GM19324 (cell line): ENCODE data around the gene ATG5.
A peak's percentile ranks its signal among the peaks of the same experiment; 100 is the strongest.

Experiments used
- ATAC-seq: cut with Tn5 transposase; IDR thresholded peaks from one replicate; pipeline ENCODE4 v1.9.1; 2021; ENCODE audit warnings: mild to moderate bottlenecking, moderate library complexity; ENCODE audit not compliant: unreplicated experiment, low FRiP score

ATG5 gene

DNA sequence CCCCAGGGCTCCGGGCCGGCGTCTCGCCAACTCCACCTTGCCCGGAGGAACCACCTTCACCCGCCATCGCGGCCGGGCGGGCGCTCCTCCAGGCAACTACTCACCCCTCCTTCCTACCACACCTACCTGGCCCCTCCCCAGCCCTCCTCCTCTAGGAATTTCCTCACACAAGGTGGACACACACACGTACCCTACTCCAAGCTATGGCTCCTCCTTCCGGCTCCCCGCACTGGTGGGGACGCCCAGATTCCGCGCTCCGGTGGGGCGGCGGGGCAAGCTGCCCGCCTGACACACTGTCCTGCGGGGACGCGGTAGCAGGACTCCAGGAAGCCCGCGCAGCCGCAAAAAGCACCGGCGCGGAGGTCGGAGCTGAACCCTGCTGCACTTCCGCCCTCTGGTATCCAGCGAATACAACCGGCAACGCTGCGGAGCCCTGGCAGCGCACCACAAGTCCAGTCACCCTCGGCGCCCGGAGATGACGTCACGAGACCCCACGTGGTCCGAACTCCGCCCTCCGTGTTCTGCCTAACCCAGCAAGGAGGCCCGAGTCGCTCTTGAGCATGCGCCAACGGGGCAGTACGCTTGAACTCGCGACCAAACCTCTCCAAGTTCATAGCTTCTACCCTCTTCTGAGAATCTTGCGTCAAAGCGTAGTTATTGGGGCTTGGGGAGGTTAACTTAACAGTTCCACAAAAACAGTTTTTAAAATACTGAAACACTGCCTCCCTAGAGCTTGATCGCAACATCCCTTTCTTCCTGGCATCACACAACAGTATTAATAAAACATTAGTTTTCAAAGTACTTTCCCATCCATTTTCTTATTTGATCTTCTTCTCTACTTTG is at the start of gene ATG5:
ATG5 (minus strand) TSS at position 425 of the 843 bp plus-strand sequence. CDS start 9,552 bp downstream, outside the sequence.
- ATAC-seq, result peak; percentile 97

DNA sequence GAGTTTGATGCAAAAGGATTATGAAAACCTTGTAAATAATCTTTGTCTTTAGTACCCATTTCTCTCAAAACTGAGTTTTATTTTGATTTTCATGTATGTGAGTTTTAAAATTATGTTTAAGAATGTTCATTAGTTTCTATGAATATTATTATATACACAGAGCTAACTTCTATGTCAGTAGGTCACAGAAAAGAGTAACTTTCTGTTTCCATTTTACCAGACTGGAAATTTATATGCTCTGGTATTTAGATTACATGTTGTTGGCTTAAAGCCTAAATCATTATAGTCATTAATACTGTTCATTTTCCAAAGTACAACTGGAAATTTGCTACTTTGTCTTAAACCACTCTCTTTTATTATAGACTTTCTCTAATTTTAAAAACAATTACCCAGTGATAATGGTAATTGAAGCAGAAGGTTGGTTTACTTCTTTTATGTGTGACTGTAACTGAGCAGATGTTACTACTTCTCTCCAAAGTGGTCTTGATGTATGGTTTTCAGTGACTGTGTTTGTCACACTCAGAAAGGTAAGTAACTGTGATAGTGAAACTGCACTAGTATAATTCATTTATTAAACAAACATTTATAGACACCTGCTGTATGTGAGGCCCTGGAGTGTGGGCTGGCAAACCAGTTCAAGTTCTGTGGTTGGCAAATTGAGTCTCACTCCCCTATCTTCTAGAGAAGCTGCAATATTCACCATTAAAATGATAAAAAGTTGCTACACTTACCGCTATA is 48.1 kb upstream of the ATG5 start:
- ATAC-seq, result no peak

DNA sequence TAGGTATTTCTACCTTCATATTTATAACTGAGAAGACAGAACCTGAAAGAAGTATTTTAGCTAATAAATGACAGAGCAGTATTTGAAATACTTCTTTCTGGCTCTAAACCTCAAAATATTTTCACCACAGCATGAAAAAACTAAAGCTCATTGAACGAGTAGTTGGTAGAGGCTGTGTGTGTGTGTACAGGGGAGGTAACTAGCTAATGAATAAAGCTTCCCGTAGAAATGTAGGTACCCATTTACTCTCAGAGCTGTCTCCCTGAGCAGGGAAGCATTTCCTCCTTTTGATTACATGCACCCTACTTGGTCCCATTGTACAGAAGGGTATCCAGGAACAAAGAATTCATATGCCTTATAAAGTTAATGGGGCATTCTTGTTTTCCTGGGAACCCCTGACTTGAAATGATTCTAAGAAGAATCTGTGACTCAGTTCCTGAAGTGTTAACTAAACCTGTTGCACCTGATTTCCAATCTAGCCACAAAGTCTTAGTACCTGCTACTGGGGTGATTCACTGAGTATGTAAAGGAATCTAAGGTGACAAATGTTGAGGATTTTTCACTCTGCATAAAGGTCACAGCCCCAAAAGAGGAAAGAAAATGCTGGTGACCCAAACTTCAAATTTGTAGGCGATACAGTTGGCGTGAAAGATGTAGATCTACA is 47.4 kb upstream of the ATG5 start:
- ATAC-seq, result no peak

DNA sequence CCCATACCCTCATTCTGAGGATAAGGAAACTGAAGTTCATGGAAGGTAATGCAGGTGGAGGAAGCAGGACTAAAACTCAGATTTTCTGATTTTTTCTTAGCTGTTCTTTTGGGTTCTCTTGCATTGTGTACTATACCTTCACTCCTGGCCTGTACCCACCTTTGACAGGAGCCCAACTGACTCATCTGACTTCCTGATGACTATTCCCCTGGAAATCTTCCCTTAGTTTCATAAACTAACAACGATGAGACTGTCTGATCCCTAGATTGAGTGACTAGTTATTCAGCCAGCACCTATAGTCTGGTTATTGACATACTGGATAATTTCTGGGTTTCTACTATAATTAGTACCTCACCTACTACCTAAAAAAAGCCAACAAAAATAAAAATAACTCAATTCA is 45.1 kb upstream of the ATG5 start:
- ATAC-seq, result no peak

DNA sequence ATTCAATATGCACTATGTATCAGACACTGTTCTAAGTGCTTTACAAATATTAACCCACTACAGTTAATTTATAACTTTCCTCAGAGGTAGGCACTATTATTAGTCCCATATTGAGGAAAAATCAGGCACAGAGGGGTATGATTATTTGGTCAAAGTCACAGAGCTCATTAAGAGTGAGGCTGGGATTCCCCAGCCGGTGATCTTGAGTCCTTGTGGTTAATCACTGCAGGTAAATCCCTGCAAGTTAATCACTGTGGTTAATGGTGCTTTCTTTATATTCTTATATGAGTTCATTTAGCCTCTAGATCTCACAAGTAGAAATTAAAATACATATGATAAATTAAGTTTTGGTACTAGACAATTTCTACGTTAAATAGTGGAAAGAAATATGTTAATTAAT is 44.2 kb upstream of the ATG5 start:
- ATAC-seq, result no peak

DNA sequence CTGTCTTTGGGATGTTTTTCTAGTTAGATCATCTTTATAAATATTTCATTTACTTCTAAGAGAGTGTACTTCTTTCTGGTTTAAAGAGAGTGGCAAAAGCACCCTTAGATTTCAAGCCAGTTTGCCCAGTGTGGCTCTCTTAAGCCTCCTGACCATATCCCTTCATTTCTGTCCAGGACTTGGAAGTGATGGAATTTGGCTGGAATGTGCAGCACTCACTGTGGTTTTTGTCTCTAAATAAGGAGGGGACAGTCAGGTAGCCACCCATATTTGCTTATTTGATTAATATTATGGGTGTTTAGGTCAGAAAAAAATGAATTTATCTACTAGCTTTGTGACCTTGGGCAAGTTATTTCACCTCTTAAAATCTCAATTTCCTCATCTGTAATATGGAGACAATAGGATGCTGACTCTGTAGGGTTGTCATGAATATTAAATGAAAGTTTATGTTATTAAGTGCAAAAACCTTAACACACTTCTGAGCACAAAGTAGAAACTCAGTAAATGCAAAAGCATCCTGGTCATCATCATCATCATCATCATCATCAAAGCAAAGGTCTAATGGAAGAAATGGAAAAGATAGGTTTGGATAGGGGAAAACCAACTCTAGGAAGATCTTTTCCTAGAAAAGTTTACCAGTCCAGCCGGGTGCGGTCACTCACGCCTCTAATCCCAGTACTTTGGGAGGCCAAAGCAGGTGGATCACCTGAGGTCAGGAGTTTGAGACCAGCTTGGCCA is 38.0 kb upstream of the ATG5 start:
- no peak for ATAC-seq

DNA sequence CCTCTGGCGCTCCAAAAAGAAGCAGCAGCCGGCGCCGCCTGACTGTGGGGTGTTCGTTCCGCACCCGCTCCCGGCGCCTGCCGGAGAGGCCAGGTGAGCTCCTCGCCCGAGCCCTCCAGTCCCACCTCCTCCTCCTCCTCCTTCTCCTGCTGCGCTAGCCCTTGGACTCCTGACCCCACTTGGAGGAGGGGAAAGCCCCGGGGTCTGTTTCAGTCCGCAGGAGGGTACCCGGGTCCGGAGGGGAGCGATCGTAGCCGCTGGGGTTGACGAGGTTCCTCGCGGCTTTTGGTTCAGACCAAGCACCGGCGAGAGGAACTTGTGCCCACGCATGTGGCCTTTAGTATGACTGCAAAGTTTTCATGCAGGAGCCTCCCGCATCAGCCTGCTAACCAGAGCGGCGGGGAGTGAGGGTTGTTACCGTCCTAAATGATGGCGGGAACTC is 35.5 kb upstream of the ATG5 start:
- no peak for ATAC-seq

DNA sequence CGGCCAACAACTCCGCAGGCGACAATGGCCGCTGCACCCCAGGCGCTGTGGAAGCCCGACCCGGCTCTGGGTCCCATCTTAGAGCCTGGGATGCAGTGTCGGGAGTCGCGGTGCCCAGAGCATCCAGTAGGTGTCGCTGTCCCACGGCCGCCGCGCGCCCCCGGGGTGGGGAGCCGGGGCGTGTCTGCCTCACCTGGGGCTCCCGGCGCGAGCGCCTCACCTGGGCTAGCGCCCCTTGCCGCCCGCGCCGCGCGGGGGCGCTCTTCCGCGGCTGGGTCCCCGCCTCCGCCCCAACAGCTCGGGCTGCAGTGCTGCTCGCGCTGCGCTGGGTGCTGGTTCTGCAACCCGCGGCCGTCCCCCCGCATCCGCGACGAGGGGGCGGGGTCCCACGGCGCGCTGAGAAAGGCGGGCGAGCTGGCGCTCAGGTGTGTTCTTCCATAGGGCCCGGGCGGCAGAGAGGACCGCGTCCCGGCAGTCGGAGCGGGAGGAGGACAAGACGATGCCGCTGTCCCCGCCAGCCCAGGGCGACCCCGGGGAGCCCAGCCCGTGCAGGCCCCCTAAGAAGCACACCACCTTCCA is 34.9 kb upstream of the ATG5 start, which contains the start of gene CRYBG1:
CRYBG1 (plus strand) TSS at position 308 of the 579 bp plus-strand sequence; CDS start at position 500, 192 bp downstream.
- no peak for ATAC-seq

DNA sequence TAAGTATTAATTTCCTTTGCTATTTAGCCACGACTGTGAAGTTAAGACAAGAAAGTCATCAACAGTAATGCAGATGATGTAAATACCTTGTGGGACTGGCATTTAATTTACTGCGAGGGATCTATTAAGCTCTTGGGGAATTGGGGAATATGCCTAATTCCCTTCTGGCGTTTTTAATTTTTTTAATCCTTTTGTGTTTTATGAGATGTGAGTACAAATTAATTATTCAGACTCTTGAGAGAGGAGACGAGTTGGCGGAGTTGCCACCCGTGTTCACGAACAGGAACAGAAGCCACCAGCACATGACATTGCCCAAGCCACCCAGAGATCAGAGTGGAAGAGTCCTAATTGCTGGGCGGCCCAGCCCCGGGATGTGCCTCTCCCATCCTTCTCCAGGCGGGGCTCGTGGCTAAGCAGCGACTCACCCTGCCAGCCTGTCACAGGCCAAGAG is 34.4 kb upstream of the ATG5 start:
- no peak for ATAC-seq

DNA sequence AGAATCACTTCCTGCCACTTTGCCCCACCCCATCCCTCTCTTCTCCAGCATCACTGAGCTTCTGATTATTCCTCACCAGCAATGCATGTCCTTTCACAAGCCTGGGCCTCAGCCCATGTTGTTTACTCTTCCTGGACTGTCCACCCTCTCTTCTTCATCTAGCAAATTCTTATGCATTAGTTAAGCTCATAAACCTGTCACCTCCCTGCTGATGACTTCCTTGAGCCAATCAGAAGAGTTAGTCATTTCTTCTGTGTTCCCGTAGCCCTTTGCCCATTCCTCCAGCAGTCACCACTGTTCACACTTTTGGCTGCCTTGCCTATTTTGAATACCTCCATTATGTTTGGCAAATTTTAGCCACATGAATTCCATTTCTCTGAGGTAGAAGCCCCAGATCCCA is 30.8 kb upstream of the ATG5 start:
- ATAC-seq, result no peak

DNA sequence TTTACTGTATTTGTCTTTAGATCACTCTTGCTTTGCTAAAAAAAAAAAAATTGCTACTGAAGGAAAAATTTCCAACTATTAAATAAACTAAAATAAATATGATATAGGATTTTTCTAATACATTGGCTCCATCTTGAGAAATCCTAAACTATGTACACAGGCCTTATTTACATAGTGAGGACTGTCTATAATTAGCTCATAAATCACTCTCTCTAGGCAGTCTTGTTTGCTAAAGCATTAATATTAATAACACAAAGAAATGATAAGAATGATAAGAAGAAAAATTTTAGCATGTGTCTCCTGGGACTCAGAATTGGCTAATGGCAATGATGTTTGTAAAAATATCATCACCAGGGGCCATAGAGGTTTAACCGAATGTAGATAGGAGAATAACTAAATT is 21.7 kb upstream of the ATG5 start:
- no peak for ATAC-seq

DNA sequence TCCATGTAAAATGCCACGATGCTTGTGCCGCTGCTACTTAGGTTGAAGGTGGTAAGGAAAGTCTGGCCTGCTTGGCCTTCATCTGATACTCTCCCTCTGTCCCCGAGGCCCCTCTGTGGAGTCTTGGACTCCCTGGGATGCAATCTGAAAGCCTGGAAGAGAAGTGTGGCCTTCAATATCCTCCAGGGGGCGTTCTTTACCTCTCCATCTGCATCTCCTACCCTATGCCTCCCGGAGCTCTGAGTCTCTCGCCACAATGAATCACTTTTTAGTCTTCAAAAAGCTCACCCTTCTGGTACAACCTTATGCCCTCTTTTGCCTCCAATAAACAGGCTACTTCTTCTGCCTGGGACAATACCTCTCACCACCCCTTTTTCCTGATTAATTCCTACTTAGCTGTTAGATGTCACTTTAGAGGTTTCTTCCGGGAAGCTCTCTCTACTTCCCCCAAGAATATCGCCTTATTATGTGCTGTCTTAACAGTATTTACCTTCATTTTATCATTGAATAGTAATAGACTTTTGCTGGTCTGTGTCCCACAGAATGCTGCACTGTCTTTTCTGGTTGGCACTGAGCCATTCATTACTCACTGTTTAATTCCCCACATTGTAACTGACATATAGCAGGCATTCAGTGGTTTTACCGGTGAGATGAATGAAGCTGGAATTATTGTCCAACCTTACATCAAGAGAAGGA is 13.9 kb upstream of the ATG5 start:
- no peak for ATAC-seq

DNA sequence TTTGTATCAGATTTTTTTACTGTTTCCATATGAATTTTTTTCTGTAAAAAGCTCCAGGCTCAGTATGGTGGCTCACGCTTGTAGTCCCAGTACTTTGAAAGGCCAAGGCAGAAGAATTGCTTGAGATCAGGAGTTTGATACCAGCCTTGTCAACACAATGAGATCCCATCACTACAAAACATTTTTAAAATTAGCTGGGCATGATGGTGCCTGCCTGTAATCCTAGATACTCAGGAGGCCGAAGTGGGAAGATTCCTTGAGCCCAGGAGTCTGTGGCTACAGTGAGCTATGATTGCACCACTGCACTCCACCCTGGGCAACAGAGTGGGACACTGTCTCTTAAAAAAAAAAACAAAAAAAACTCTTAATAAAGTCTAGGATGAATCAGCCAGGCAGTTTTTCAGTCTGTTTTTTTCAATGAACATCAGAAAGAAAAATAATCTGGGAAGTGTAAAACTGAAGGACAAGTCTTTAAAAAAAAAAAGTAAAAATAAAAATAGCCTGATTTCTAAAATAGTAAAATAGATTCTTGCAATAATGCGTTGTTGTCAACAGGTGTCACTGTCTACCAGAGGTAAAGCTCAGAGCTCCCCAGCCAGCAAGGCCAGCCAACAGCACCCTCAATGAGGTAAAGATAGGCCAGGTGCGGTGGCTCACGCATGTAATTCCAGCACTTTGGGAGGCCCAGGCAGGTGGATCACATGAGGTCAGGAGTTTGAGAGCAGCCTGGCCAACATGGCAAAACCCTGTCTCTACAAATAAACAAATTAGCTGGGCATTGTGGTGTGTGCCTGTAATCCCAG is 9.3 kb upstream of the ATG5 start:
- no peak for ATAC-seq

DNA sequence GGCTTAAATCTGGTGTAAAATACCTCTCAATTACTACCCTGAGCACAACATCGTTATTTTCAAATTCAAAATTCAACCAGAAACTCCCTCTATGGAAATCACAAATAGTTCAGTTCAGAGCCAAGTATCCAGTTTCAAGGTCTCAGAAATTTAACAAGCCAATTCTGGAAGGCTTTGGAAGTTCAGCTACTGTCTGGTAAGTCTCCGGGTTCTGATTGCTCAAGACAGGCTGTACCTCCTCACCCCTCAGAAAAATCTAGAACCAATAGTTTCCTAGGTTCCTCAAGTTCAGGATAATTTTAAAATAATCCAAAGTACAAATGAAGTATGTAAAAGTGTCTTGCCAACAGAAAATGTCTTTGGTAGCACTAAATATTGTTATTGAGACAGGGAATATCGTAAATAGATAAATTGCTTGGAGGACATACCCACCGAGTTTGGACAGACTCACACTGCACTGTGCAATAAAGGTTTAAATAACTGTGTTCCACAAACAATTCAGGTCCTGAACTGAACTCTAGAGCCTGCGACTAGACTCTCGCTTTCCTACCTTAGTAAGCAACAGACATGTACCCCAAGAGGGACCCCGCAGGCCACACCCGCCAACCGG is 729 bp downstream of the ATG5 start:
- ATAC-seq, result no peak

DNA sequence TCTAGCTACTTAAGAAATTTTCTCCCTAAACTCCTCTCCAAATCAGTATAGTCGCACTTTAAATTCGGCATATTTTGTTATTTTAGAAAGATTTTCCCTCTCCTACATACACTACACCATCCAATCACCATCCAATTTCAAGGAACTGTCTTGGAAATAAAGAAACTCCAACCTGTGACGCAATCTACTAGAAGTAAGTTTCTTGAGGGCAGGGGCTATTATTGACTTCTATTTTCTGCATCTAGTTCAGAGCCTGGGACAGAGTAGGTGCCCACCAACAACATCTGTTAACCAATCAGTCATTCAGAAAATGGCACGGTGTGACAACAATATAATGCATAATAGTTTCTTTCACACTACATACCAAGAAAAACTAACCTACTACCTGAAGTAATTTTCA is 3.6 kb downstream of the ATG5 start:
- no peak for ATAC-seq

DNA sequence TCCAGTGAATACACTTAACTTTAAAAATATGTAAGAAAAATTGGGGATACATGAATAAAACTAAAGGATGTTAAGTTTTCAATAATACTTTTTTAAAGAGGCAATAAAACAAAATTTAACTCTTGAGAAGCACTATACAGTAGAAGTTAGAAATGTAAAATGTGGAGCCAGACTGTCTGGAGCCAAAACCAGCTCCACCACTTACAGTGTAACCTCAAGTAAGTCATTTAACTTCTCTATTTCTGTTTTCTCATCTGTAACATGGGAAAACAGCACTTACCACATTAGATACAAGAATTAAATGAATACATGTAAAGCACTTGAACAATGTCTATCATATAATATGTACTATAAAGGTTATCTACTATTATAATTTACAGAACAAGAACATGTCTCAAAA is 6.7 kb downstream of the ATG5 start:
- no peak for ATAC-seq

DNA sequence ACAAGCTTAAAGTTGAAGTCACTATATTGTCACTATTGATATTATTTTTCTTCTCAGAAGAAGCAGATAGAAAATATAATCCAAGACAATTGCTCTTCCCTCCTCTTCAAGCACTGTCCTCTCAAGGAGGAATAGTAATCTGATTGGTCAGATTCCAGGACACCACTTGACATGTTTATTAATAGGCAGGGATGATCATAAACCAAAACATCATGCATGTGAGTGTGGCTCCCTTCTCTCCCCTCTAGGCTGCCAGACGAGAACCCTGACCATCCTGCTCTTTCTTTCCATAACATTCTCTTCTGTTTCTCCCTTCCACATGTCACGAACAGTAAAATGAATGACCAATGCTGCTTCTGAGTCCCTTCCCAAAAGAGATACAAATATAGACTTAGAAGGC is 7.5 kb downstream of the ATG5 start:
- ATAC-seq, result no peak

DNA sequence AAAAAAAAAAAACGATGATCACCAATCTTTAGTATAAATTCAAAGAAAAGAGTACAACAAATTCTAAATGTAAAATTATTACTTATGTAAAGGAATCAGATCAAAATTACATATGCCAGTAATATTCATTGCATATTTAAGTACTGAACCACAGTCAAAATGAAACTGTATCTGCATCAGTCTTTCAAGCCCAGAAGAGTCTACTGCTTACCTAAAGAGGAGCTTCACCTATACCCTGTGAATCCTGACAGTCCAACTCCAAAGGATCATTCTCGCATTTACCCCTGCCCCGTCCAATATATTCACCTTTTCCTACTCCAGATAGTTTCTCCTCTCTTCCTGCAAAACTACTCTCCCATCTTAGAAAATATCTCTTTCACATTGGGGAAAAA is 9.2 kb downstream of the ATG5 start:
- ATAC-seq, result no peak
